HepG2 (cell line): ENCODE measurements around the gene TLK1. TPM values are rescaled to one million over a fixed set of nuclear protein-coding genes. Genes with fewer than 3 reads are reported as not detected.

Source experiments
- ATF2 ChIP-seq: sonication (generic); formaldehyde crosslinking; IDR thresholded peaks from 2 replicates; pipeline ENCODE4 v1.4.0; 2020; ENCODE audit warnings: missing genetic modification reagents
- GTF2F1 ChIP-seq: fragments of 150-350 bp; IDR thresholded peaks from 2 replicates; pipeline ENCODE4 v1.6.1; 2014; ENCODE audit warnings: low read length
- HNF1A ChIP-seq, 2 experiments: sonication (generic) in 1 of 2; formaldehyde crosslinking in 1 of 2; IDR thresholded peaks; 2 replicates each; pipeline versions ENCODE4 v1.4.0 to v1.6.1; 2016 to 2020; ENCODE audit warnings: borderline replicate concordance in 1 of 2, low read depth in 1 of 2, mild to moderate bottlenecking in 1 of 2, missing genetic modification reagents in 1 of 2
- IKZF1 ChIP-seq: fragments of 450-650 bp; IDR thresholded peaks from 2 replicates; pipeline ENCODE4 v1.7.1; 2016
- NFE2L1 ChIP-seq: sonication (generic); formaldehyde crosslinking; IDR thresholded peaks from 2 replicates; pipeline ENCODE4 v1.4.0; 2020; ENCODE audit warnings: missing genetic modification reagents, mild to moderate bottlenecking, borderline replicate concordance
- NFIB ChIP-seq: sonication (generic); formaldehyde crosslinking; IDR thresholded peaks from 2 replicates; pipeline ENCODE4 v1.9.0; 2021; ENCODE audit warnings: missing genetic modification reagents, mild to moderate bottlenecking, borderline replicate concordance
- PLRG1 ChIP-seq: fragments of 450-650 bp; conservative IDR thresholded peaks from 2 replicates; pipeline ENCODE4 v1.6.1; 2016
- TAF15 ChIP-seq: fragments of 200-400 bp; formaldehyde crosslinking; IDR thresholded peaks from one replicate; pipeline ENCODE4 v1.6.1; 2018; ENCODE audit warnings: mild to moderate bottlenecking, low read depth, low read length; ENCODE audit not compliant: poor library complexity, severe bottlenecking
- ZBED4 ChIP-seq: sonication (generic); formaldehyde crosslinking; IDR thresholded peaks from 2 replicates; pipeline ENCODE4 v1.4.0; 2020; ENCODE audit warnings: missing genetic modification reagents, borderline replicate concordance
- ZBTB4 ChIP-seq: sonication (generic); formaldehyde crosslinking; IDR thresholded peaks from 2 replicates; pipeline ENCODE4 v1.4.0; 2020; ENCODE audit warnings: missing genetic modification reagents, mild to moderate bottlenecking, borderline replicate concordance
- ZC3H13 ChIP-seq: sonication (generic); formaldehyde crosslinking; IDR thresholded peaks from 2 replicates; pipeline ENCODE4 v1.8.1; 2023; ENCODE audit warnings: mild to moderate bottlenecking, missing genetic modification reagents, moderate library complexity
- ZNF326 ChIP-seq: sonication (generic); formaldehyde crosslinking; IDR thresholded peaks from 2 replicates; pipeline ENCODE4 v1.4.0; 2020; ENCODE audit warnings: missing genetic modification reagents, borderline replicate concordance
- ZNF329 ChIP-seq: sonication (generic); formaldehyde crosslinking; IDR thresholded peaks from 2 replicates; pipeline ENCODE4 v1.9.0; 2021; ENCODE audit warnings: low read depth, mild to moderate bottlenecking, missing genetic modification reagents
- ZNF616 ChIP-seq: sonication (generic); formaldehyde crosslinking; IDR thresholded peaks from 2 replicates; pipeline ENCODE4 v1.5.0; 2020; ENCODE audit warnings: low read depth, mild to moderate bottlenecking, missing genetic modification reagents
- ZNF724P ChIP-seq: sonication (generic); formaldehyde crosslinking; IDR thresholded peaks from 2 replicates; pipeline ENCODE4 v1.8.0; 2022; ENCODE audit warnings: missing genetic modification reagents, borderline replicate concordance
- ZNF737 ChIP-seq: sonication (generic); formaldehyde crosslinking; IDR thresholded peaks from 2 replicates; pipeline ENCODE4 v1.5.0; 2020; ENCODE audit warnings: missing genetic modification reagents, mild to moderate bottlenecking, borderline replicate concordance
- ZSCAN29 ChIP-seq: sonication (generic); formaldehyde crosslinking; conservative IDR thresholded peaks from 2 replicates; pipeline ENCODE4 v1.4.0; 2020; ENCODE audit warnings: mild to moderate bottlenecking, missing genetic modification reagents
- polyA plus RNA-seq, 8 experiments: library from polyadenylated mRNA; depleted of rRNA in 3 of 8; stranded (reverse) in 7 of 8; unstranded in 1 of 8; fragments of >200 nt; fragmentation: Illumina TruSeq in 4 of 8; extraction: Trizol in 4 of 8; gene quantifications; 2 replicates each; pipeline versions ENCODE4 v1.2.1 to v1.2.3, GENCODE V29; 2011 to 2016; ENCODE audit warnings: low read depth in 4 of 8, missing spikeins in 1 of 8, mixed read lengths in 1 of 8; ENCODE audit not compliant: insufficient read depth in 1 of 8
- total RNA-seq, 5 experiments: library from RNA; depleted of rRNA; stranded (reverse); fragments of >200 nt; fragmentation: Illumina TruSeq; extraction: Trizol; gene quantifications; 2 replicates each; pipeline ENCODE4 v1.2.3, GENCODE V29; 2016; ENCODE audit warnings: low read depth in 1 of 5

Gene TLK1
- total and polyA plus RNA-seq, 2 of the 13 experiments (the other 11 are each of a cell fraction or from before 2014, with no cell fraction given), result 16.8 to 28.7 TPM

GRCh38 chr2:171154348-171154747, 6.3 kb downstream of the TLK1 start (continued):
- TF ChIP-seq ATF2 (no peak), ZNF724P (CRISPR knock-in tag) (no peak), HNF1A (IDR thresholded peaks at IDR 0.05; ENCODE audit: low read depth) (no peak), HNF1A (CRISPR knock-in tag; IDR thresholded peaks at IDR 0.05; ENCODE audit: borderline replicate concordance) (no peak), GTF2F1 (no peak), IKZF1 (no peak), NFIB (CRISPR knock-in tag) (no peak), NFE2L1 (CRISPR knock-in tag) (no peak), ZNF326 (CRISPR knock-in tag) (no peak), ZSCAN29 (0 out of 2 replicates have a peak, but pooled peaks have one; percentile 65), ZBED4 (no peak), ZNF616 (CRISPR knock-in tag) (no peak), ZC3H13 (no peak), PLRG1 (no peak), ZNF737 (no peak), ZBTB4 (CRISPR knock-in tag) (no peak), TAF15 (no peak), ZNF329 (CRISPR knock-in tag) (no peak)
